ENCODE data around the gene GRAMD1B.
"Not testable (repeated sequence)": the region's sequence is repeated elsewhere in the genome, so short reads cannot be mapped to it uniquely, and the experiment has no call there.

Gene GRAMD1B

DNA sequence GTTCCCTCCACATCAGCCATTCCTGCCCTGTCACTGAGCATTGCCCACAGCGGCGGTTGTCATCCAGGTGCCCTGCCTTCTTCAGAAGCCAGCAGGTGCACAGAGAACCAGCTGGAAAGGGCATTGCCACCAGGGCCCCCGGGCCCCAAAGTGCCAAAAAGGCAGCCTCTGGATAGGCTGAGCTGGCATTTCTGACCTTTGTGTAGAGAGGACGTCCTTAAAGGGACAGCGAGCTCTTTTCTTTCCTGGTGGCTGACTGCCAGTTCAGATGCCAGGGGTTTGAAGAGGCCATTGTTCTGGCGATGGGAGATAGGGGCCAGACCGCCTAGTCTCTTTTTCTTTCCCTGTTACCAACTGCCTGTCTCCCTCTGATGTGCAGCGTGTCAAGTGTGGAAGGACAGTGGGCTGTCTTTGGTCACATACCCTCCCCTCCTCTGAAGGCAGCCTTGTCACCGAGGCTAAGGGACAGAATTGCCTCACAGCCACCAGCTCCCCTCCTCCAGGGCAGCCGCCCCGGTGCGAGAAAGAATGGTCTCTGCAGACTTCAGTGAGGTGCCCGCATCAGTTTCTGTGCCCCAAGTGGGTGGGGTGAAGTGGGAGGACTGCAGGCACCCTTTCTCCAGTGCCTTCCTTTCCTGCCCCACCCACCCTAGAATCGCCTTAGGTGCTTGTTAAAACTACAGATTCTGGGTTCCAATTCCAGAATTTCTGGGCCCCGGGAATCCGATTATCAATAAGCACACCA is 114.7 kb downstream of the GRAMD1B start:
- DNase-seq, result no peak

GRCh38 chr11:123545726-123546270 is 115.7 kb downstream of the GRAMD1B start:
- no peak for DNase-seq

DNA sequence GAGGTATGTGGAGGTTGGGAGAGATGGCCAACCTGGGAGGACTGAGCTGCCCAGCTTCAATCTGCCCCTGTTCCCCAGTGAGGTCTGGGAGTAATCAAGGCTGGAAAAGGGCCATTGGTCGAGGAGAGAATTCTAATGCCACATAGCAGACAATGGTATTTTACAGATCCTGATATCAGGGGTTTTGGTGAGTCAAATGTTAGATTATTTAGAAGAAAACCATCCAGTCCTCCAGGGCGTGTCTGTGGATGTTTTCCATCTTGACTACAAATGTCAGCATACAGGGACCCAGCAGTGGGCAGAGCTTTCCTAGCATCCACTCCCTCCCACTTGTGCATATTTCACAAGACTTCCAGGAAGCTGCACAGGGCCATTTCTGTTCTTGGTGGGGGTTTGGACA is 116.4 kb downstream of the GRAMD1B start:
- DNase-seq, result no peak

- no peak for DNase-seq
Observed at GRCh38 chr11:123547180-123547579, 117.1 kb downstream of the GRAMD1B start.

- no peak for DNase-seq
Observed at GRCh38 chr11:123548774-123549173, 118.7 kb downstream of the GRAMD1B start.

GRCh38 chr11:123549926-123550917 is 120.2 kb downstream of the GRAMD1B start:
- DNase-seq, result no peak

DNA sequence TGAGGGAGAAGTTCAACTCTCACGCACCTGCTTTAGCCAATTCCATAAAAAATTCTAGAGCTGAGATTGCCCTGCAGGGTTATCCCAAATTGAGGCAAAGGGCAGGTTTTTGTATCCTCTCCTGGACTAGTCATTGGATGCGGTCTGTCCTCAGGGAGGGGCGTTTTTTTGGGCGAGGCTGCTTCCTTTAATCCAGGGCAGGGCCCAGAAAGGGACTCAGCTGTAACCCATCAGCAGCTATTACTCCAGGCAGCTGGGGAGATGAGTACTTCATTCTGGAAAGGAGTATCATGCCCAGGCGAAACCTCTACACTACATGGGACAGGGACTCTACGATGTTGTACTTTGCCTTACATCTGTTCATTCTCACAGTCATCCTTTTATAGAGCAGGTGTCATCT is 121.0 kb downstream of the GRAMD1B start:
- DNase-seq, result no peak

DNA sequence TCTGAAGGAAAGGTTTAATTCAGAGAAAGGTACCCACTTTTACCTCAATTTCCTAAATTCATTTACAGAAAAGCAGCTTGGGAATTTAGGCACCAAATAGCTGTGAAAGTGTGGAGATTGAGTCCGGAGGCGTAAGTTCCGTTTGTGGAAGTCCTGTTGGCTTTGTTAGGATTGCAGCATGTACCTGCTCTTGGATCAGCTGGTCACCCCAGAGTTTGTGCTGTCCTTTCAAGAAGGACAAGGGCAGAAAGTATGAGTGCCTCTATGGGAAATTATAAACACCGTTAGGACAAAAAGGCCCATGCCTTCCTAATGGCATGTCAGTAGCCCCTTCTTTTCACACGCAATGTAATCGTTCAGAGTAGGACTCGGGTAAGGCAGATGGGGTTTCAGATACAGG is 126.6 kb downstream of the GRAMD1B start:
- DNase-seq, result no peak

DNA sequence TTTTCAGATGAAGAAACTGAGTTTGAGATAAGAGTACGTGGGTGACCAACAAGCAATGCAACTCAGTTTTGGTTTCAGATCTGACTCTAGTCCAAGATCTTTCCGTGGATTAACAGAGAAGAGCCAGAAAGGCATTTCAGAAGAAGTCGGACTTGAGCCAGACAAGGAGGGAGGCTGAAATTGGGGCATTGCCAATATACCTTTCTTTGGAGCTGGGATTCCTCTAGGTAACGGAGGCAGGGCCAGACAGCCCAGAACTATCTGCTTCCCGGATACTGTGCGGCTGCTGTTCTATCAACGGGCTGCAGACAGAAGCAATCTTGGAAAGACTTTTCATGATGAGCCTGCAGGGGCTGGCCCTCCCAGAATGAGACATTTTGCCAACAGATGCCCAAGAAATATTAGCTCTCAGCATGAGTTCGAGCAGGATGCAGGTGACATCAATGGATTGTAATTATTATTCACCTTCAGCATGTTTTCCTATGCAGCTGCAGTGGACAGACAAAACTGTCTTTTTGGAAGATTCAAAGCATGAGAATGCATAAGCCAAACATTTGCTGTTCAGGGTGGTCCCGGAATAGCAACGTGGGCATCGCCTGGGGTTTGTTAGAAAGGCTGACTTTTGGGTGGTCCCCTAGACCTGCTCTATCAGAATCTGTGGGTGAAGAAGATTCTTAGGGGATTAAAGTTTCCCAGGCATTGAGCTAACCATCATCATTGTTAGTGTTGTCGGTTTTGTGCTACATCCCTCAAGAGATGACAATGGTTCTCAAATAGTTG is 128.7 kb downstream of the GRAMD1B start:
- DNase-seq, result no peak

DNA sequence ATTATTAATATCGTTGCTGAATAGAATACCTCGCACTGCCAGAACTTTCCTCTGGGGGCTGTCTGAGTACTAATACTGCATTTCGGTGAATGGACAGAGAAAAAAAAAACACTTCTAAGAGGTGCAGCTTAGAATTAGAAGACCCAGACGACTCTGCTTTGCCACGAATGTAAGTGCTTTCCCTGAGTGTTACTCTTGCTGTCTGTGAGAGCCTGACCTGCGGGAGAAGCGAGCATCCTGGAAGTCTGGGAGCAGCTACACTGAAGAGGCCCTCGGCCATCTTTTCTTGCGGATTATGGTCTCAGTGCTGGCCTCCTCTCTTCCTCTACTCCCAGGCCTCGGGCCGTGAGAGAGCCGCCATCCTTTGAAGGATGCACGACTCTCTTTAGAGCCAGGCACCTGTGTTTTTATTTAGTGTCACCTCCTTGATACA is 129.5 kb downstream of the GRAMD1B start:
- no peak for DNase-seq

DNA sequence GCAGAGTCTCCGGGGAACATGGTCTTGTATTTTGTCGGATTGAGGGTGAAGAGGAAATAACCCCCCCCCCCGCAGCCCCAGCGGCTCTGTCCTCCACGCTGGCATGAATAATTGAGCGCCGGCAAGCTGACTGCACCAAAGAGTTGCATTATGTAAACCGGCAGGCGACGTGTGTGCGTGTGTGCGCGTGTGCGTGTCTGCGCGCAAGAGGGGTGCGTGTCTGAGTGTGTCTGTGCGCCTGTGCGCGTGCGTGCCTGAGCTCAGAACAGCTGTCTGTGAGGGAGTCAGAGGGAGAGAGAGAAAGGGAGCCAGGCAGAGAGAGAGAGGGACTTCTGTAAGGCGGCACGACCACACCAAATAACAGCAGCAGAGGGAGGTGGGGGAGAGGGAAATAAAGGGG is 129.9 kb downstream of the GRAMD1B start:
- DNase-seq, result no peak

GRCh38 chr11:123561431-123561800 is 131.3 kb downstream of the GRAMD1B start:
- no peak for DNase-seq

DNA sequence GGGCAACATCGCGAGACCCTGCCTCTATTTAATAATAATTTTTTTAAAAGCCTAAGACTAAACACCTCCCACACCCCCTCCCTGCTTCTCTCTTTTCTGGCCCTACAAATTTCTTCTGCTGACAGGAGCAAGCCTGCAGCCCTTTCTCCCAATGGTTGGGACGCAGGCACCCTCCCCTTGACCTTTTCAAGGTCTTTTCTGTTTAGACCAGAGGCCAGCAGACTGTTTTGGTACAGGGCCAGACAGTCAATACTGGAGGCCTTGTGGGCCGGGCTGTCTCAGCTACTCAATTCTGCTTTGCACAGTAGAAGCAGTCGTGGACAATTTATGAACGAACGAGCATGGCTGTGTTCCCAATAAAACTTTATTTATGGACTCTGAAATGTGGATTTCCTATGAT is 132.1 kb downstream of the GRAMD1B start:
- DNase-seq, result no peak

DNA sequence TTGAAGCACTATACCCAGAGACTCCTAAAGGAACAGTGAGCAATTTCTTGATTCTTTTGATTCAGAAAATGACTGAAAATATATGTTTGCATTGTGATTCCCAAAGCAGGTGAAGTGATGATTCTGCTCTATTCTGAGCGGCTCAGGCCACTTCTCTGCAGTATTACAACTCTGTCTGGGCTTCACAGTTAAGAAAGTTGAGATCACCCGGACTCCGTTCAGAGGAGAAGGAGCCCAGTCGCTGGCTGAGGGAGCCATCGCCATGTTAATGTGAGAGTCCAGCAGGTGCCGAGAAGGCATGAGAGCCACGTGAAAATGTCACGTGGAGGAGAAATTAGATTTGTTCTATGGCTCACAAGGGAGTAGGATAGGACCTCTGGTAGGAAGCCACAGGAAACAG is 132.8 kb downstream of the GRAMD1B start:
- no peak for DNase-seq

GRCh38 chr11:123564221-123564620 is 134.2 kb downstream of the GRAMD1B start:
- no peak for DNase-seq

GRCh38 chr11:123566852-123567251 is 136.8 kb downstream of the GRAMD1B start:
- no peak for DNase-seq

DNA sequence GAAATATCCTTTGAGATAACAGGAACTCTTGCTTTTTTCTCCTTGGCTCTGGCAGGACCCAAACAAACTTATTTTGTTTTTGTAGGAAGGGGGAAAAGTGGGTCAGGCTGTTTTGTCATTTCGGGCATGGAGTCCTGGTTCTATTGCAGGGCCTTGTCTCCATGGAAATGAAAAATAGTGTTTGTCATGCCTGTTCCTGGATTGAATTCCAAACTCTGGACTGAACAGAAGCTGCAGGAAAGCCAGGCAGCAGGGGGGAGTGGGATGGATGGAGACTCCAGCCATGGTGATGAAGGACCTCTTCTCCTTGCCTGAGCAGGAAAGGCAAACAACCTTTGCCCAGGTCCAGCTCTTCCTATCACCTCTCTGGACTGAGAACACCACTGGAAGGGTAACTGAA is 137.4 kb downstream of the GRAMD1B start:
- DNase-seq, result no peak

DNA sequence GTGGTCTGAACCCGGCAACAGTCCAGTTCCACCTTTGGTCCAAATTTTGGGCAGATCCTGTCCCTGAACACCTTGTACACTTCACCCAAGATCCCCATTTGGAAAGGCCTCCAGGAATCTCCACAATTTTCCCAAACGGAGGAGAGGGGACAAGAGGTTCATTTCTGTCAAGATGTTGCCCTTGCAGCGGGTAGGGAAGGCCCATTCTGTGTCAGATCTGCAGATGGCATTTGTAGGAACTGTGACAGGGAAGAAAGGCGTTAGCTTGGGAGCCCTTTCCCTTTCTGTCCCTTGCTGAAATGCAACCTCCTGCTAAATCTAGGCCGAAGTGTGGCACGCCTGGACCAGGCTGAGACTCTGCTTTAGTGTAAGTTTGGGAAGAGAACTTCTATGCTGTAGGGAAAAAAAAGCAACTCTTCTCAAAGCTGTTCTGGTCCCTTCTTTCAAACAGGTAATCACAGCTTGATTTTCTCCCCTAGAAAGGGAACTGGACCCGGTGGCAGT is 138.3 kb downstream of the GRAMD1B start:
- no peak for DNase-seq

DNA sequence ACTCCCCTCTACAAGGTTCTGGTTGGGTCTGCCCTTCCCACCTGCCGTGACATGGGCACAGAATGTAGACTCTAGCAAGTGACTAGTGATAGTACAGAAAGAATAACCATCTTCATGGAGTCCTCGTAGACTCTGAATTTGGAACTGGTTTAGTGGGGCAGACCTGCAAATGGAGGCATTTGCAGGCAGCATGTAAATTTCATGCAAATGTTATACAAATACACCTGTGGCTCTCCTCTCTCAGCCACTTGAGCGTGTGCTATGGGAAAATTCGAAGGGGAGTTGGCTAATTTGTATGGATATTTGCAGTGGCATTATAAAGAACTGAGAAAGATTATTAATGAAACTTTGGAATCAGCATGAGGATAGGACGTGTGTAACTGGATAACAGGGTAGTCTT is 139.3 kb downstream of the GRAMD1B start:
- no peak for DNase-seq

GRCh38 chr11:123570939-123571580 is 141.0 kb downstream of the GRAMD1B start:
- no peak for DNase-seq

GRCh38 chr11:123572791-123573190 is 142.7 kb downstream of the GRAMD1B start:
- not testable (repeated sequence) for DNase-seq

- no peak for DNase-seq
Observed at GRCh38 chr11:123573286-123573685, 143.2 kb downstream of the GRAMD1B start.

Data from activated CD4-positive, alpha-beta T cell treated with anti-CD3 and anti-CD28 coated beads, Interleukin-2, amount 50 U/mL, for 4 hours (primary cell).